ENCODE data around the gene CLIP1. TPM values are rescaled to one million over a fixed set of nuclear protein-coding genes. Genes with fewer than 3 reads are reported as not detected.
"Not testable (repeated sequence)": the region's sequence is repeated elsewhere in the genome, so short reads cannot be mapped to it uniquely, and the experiment has no call there.

CLIP1 gene
- total RNA-seq, 1 donor from 2014 or later, result 91.3 TPM

- intact Hi-C loops (cut with micrococcal nuclease), result no loop called here
Observed at GRCh38 chr12:122437656-122438121, 15.2 kb upstream of the CLIP1 start.

- intact Hi-C loops (cut with micrococcal nuclease), result no loop called here
Observed at GRCh38 chr12:122435186-122435585, 12.7 kb upstream of the CLIP1 start.

- intact Hi-C loops (cut with micrococcal nuclease), result not testable (repeated sequence)
Observed at GRCh38 chr12:122429043-122429442, 6.6 kb upstream of the CLIP1 start.

GRCh38 chr12:122427403-122427802, 4.9 kb upstream of the CLIP1 start:
- intact Hi-C loops (cut with micrococcal nuclease), result no loop called here

GRCh38 chr12:122423258-122424165, 1.0 kb upstream of the CLIP1 start:
- intact Hi-C loops (cut with micrococcal nuclease), result loop anchor here (1.0 to 2.0 kb wide), 4 partner anchors 24 to 103 kb away; partner anchors contain the start of genes KNTC1 and RSRC2

- intact Hi-C loops (cut with micrococcal nuclease), result loop anchor here (1.0 to 2.0 kb wide), 5 partner anchors 23 to 104 kb away; partner anchors contain the start of genes KNTC1 and RSRC2
Observed at GRCh38 chr12:122422730-122423257, 325 bp upstream of the CLIP1 start.

GRCh38 chr12:122421187-122421820, 1.2 kb downstream of the CLIP1 start:
- intact Hi-C loops (cut with micrococcal nuclease), result loop anchor here (1.0 kb wide), 1 partner anchor 9 kb away; no protein-coding TSS in a partner anchor

- intact Hi-C loops (cut with micrococcal nuclease), result loop anchor here (1.0 kb wide), 1 partner anchor 8 kb away; no protein-coding TSS in a partner anchor
Observed at GRCh38 chr12:122420471-122421162, 1.9 kb downstream of the CLIP1 start.

GRCh38 chr12:122419094-122419493, 3.4 kb downstream of the CLIP1 start:
- intact Hi-C loops (cut with micrococcal nuclease), result not testable (repeated sequence)

- intact Hi-C loops (cut with micrococcal nuclease), result not testable (repeated sequence)
Observed at GRCh38 chr12:122415665-122416064, 6.8 kb downstream of the CLIP1 start.

- intact Hi-C loops (cut with micrococcal nuclease), result no loop called here
Observed at GRCh38 chr12:122413516-122414404, 8.7 kb downstream of the CLIP1 start.

- intact Hi-C loops (cut with micrococcal nuclease), result loop anchor here (1.0 kb wide), 1 partner anchor 8 kb away; no protein-coding TSS in a partner anchor
Observed at GRCh38 chr12:122412851-122413433, 9.5 kb downstream of the CLIP1 start.

GRCh38 chr12:122411537-122411936, 10.9 kb downstream of the CLIP1 start:
- intact Hi-C loops (cut with micrococcal nuclease), result no loop called here

- intact Hi-C loops (cut with micrococcal nuclease), result no loop called here
Observed at GRCh38 chr12:122407208-122407607, 15.3 kb downstream of the CLIP1 start.

- intact Hi-C loops (cut with micrococcal nuclease), result no loop called here
Observed at GRCh38 chr12:122406701-122407164, 15.7 kb downstream of the CLIP1 start.

GRCh38 chr12:122403831-122404230, 18.6 kb downstream of the CLIP1 start:
- intact Hi-C loops (cut with micrococcal nuclease), result loop anchor here (5.0 kb wide), 1 partner anchor 348 kb away; the partner anchor contains the start of gene DENR

GRCh38 chr12:122403115-122403770, 19.2 kb downstream of the CLIP1 start:
- intact Hi-C loops (cut with micrococcal nuclease), result loop anchor here (5.0 kb wide), 1 partner anchor 349 kb away; the partner anchor contains the start of gene DENR

GRCh38 chr12:122402264-122402663, 20.2 kb downstream of the CLIP1 start:
- intact Hi-C loops (cut with micrococcal nuclease), result loop anchor here (5.0 kb wide), 1 partner anchor 350 kb away; the partner anchor contains the start of gene DENR

Data from T-helper 1 cell treated with Interleukin-12 subunit alpha and Interleukin-12 subunit beta and Interleukin-4 antibody, amounts not matched to agents 30 ng/mL and 1 ng/mL, for 36 hours (primary cell).